Breast epithelium (tissue), 3 donors: ENCODE results near the gene HSDL2.

Source experiments
- CTCF ChIP-seq, 3 donors: fragments of 450-650 bp; IDR thresholded peaks; one replicate each; pipeline ENCODE4 v1.5.1; 2016 to 2017; ENCODE audit warnings: antibody characterized with exemption in 3 of 3, mild to moderate bottlenecking in 3 of 3, moderate library complexity in 3 of 3
- POLR2A ChIP-seq: fragments of 450-650 bp; IDR thresholded peaks from one replicate; pipeline ENCODE4 v1.6.1; 2016; ENCODE audit warnings: antibody characterized with exemption, mild to moderate bottlenecking, moderate library complexity

GRCh38 chr9:112408275-112408674 lies 28.4 kb downstream of the HSDL2 start:
- TF ChIP-seq POLR2A (no peak), CTCF (IDR thresholded peaks at IDR 0.05) (no peak)
